GM19452 (cell line): ENCODE measurements around the gene GARIN5A.
A peak's percentile ranks its signal among the peaks of the same experiment; 100 is the strongest.
"Not testable (repeated sequence)": the region's sequence is repeated elsewhere in the genome, so short reads cannot be mapped to it uniquely, and the experiment has no call there.

ENCODE experiments used
- ATAC-seq: cut with Tn5 transposase; IDR thresholded peaks from one replicate; pipeline ENCODE4 v1.9.1; 2021; ENCODE audit not compliant: unreplicated experiment

The GARIN5A gene

DNA sequence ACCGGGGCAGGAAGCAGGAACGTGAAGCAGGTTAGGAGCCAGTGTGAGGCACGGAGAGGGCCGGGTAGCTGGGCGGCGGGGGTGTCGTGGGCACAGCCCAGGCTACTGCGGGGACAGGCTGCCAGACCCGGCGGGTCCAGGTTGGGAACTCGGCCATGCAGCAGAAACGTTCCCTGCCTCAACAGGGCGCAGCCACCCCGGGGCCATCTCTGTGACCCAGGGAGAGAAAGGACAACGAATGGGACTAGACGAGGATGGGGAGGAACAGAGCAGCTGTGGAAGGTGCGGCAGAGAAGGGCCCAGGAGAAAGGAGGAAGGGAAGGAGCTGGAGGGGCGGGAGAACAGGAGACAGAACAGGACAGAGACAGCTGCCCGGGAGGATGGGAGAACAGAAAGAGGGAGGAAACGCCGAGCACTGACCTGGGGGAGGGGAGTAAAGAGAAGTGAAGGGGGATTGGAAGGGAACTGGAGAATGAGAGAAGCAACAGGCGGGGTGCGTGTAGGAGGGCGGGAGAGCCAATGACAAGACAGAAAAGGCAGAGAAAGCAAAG, 12.9 kb upstream of the GARIN5A start:
- ATAC-seq: no peak

DNA sequence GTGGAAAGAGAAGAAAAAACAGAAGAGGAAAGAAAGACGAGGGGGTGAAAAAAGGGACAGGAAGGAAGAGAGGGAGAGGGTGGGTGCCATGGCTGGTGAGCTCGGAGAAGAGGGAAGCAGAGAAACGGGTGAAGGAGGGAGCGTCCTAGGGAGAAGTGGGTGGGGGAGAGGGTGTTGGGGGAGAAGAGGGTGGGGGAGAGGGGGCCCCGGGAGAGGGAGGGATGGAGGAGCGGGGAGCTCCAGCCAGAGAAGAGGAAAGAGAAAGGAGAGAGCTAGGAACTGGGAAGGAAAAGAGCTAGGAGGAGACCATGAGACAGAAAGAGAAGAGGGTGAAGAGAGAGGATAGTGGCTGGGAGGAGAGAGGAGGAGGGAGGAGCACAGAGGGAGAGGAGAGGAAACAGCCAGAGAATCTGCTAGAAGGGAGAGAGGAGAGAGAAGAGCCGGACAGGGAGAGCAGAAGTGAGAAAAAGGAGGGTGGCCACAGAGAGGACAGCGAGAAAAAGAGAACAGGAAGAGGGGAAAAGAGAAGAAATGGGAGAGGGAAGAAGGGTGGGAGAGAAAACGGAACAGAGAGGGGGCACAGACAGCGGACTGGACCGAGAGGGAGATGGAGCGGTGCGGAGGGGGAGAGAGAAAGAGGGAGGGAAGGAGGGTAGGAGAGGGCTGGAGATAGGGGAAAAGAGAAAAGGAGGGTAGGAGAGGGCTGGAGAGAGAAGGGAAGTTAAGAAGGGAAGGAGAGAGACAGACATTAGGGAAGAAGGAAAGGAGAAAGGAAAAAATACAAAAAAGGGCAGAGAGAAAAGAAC, 11.9 kb upstream of the GARIN5A start:
- no peak for ATAC-seq

DNA sequence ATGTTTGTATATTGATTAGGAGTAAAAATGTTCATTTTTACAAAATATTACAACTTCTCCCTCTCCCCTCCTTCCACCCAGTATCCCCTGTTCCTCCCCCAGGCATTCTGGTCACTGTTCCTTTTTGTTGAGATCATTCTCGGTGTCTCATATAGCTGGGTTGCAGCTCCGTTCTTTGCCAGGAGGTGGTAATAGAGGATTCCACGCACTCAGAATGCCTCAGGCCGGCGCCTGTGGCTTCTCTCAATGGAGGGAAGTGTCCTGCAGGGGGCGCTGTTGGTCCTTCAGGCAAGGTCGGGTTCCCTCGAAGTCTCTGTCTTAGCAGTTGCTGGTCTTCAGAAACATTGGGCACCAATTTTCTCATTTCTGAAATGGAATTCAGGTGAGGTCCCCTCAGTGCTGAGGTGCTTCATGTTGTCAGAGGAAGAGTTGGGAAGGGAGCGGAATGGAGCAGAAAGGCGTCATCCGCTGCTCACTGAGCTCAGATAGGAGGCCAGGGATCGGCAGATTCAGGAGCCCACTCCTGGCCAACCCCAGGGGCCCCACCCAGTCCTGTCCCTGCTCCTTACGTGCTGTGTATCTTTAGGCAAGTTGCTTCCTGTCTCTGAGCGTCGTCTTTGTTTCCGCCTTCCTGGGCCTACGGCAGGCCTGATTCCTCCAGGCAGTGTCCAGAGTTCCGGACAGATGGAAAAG, 10.3 kb upstream of the GARIN5A start:
- ATAC-seq: no peak

DNA sequence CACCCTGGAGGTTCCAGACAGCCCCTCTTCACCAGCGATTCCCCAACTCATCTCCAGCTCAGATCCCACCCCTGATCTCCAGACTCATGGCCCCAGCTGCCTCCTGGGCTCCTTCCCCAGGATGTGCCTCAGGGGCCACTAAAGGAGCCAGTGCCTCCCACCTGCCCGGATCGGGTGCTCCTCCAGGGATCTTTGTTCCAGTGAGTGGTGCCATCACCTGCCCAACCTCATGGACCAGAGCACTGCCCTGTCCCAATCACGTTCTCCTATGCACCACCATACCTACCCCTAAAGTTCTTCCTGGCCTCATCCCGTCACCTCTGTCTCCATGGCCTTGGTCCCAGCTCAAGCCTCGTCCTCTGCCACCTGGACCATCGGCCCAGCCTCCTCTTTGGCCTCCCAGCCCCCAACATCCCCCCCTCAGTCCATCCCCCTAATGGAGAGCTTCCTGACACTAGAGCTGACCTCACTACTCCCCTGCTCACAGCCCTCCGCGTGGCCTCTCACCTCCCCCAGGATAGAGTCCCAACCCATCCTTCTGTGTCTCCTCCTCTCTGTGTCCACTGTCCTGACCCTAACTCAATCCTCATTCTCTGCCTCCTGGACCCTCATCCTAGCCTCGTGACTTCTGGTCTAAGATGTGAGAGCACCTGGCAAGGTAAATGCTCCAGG, 8.8 kb upstream of the GARIN5A start:
- ATAC-seq: no peak

DNA sequence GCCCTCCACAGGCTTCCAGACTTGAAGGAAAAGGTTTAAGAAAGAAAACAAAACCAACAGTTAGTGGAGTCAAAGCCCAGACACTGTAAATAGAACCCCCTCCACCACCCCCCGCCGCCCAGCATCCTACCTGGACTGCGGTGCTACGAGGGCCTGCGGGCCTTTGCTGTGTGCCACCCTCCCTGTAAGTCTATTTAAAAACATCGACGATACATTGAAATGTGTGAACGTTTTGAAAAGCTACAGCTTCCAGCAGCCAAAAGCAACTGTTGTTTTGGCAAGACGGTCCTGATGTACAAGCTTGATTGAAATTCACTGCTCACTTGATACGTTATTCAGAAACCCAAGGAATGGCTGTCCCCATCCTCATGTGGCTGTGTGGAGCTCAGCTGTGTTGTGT, 6.3 kb upstream of the GARIN5A start:
- ATAC-seq: no peak

DNA sequence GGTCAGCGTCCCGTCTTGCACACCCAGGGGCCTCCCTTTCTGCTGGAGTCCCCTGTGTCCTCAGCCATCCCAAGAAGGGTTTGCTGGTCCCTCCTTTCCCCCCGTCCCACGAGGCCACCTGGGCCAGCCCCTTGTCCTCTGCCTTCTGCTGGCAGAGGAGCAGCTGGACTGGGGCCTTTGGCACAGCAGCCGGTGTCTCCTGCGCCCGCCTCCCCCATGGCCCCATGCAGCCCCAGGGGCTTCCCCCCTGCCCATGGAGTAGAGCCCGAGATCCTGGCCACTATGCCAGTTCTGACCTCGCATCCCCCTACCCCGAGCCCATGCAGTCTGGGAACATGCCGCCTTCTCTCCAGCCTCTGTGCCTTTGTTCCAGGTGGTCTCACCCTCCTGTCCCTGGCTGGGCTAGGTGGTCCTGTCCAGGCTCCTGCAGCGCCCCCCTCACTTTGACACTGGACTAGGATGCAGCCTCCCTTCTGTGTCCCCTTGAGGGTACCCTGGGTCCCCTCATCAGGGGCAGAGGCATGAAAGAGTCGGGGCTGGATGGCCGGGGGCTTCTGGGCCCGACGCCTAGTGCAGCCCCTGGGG, 5.7 kb upstream of the GARIN5A start:
- ATAC-seq: no peak

DNA sequence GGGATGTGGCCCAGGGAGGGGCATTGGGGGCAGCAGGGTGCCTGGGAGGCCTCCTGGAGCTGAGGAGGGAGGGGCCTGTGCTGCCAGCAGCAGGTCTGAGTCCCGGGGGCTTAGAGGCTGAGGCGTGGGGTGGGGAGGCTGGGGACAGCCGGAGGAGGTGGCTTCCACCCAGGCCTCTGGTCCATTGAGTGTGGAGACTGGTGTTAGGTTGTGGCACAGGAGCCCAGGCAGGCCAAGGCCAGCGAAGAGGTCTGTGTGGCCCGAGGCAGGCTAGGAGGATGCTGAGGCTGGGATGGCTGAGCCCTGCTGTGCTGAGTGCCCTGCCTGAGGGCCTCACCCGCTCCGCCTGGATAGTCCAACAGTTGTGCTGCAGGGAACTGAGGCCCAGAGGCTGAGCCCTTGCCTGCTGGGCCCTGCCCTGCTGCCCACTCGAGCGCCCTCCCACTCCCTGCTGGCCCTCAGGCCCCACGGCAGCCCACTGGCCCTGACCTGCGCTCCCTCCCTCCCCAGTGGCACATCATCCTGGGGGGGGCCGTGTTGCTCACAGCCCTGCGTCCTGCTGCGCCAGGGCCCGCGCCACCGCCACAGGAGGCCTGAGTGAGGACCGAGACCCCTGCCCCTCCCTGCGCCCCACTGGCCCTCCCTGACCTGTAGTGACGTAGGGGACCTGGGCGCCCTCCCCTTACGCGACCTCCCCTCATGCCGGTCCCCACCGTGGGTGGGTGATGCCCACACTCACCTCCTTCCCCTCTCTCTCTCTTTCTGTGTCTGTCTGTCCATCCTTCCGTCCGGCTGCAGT, 4.9 kb upstream of the GARIN5A start:
- ATAC-seq: no peak

DNA sequence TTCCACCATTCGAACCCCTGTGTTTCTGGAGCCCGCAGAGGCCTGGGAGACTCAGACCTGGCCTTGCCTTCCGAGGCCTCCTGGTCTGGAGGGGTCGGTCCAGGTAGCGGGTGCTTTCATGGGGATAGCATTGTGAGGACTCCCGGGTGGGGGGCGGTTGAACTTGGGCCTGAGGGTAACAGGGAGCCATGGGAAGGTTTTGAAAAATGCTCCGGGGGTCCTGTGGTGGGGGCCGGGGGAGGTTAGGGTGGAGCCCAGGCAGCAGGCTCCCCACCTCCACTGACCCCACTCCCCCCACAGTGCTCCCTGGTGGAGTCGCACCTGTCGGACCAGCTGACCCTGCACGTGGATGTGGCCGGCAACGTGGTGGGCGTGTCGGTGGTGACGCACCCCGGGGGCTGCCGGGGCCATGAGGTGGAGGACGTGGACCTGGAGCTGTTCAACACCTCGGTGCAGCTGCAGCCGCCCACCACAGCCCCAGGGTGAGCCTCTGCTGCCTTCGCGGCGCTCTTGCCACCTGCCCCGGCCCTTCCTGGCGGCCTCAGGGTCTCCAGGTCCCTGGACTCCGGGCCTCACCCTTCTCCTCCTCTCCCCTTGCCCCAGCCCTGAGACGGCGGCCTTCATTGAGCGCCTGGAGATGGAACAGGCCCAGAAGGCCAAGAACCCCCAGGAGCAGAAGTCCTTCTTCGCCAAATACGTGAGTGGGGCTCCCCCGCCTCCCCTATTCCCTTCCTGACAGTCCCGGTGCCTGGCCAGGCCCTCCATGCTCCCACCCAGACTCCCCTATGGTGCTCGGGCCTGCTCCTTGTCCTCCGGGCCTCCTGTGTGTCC, 3.8 kb upstream of the GARIN5A start:
- ATAC-seq: no peak

DNA sequence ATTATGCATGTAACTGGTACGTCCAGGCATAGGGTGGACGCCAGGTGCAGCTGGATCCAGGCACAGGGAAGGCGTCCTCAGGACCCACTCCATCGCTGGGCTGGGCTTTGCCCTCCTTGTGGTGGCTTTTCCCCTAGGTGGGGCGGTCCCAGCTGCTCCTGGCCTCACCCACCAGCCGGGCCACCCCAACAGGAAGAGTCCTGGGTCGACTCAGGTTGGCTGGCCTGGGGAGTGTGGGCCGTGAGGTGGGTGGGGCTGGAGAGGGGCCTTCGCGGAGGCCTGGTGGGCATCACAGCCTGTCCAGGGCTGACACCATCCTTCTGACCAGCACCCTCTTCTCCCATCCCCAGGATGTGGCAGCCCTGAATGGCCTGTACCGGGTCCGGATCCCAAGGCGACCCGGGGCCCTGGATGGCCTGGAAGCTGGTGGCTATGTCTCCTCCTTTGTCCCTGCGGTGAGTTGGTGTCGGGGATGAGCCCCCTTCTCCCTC, 3.2 kb upstream of the GARIN5A start:
- ATAC-seq: no peak

DNA sequence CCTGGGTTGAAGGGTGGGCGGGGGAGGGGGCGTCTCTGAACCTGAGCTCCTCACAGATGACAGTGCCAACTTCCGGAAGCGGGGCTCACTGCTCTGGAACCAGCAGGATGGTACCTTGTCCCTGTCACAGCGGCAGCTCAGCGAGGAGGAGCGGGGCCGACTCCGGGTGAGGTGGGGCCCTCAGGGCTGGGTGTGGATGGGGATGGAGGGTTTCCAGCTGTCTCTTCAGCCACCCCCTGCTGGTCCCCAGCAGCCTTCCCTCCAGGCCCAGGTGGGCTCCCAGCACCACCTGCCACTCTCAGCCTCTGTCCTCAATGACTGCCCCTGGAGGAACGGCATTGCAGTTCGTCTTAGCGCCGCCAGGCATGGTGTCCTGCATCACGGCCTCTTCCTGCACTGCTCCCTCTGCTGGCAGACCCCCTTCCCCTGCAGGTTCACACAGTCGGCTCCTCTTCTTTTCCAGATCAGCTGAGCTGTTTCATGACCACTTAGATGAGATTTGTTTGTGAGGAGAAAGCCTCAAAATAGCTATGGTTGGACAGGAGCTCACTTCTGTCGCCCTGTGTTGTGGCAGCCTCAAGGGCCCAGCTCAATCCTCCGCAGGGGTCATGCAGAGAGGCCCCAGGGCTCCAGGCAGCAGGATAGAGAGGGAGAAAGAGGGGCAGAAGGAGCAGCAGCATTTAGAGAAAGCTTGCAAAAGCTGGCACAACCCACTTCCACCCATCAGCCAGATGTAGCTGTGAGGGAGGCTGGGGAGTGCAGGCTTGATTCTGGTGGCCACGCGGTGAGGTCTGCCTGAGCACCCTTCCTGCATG, 2.5 kb upstream of the GARIN5A start:
- no peak for ATAC-seq

DNA sequence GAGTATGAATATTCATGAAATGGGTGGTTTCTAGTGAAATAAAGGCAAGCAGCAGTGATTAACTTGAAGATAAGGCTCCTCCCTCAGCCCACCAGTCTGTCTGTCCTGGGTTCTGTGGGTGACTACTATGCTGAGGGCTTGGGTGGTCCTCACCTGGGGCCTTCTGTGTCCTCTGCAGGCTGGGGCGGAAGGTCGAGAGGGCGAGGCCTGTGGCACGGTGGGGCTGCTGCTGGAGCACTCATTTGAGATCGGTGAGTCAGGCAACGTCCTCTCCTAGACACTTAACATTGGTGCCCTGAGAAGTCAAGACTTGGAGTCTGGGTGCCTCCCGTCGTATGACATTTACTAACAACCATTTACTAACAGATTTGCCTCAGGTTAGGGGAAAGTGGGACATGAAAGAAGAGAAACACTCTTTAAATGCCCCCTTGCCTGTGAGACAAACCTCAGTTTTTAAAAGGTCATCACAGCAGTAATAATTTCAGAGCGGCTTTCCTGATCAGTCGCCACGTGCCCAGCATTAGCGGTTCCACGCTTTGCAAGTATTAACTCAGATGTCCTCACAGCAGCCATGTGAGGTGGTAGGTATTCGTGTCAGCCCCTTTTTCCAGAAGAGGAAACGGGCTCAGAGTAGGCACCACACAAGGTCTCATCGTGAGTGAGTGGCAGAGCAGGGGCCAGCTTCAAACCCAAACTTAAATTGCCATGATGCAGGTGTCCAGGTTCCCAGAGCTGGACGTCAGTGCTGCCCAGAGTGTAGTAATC, 1.3 kb upstream of the GARIN5A start:
- ATAC-seq: no peak

DNA sequence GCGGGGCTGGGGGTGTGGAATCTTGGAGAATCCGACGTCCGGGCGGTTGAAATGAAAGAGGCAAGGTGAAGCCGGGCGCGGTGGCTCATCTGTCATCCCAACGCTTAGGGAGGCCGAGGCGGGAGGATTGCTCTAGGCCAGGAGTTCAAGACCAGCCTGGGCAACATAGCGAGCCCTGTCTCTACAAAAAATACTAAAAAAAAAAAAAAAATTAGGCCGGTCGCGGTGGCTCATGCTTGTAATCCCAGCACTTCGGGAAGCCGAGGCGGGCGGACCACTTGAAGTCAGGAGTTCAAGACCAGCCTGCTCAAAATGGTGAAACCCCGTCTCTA, 225 bp upstream of the GARIN5A start:
- ATAC-seq: no peak

DNA sequence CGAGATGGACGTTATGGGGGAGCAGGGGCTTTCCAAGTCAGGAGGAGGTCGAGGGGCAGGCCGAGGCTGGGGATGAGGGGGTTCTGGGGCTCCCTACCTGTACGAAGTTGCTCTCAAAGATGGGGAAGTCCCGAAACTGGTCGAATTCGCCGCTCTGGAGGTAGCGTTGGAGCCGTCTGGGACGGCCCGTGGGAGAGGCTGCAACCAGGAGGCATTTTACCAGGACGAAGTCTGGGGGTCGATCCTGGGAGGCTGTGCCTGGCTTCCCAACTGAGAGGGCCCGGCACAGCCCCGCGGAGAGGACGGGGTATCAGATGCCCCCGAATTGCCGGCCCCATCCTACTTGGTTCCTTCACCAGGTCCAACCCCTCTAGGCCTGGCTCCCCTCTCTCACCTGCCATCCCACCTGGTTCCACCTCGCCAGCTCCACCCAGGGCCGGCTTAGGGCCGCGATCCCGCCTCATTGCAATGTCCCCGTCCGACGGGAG, 868 bp downstream of the GARIN5A start:
- peak; percentile 17 for ATAC-seq

DNA sequence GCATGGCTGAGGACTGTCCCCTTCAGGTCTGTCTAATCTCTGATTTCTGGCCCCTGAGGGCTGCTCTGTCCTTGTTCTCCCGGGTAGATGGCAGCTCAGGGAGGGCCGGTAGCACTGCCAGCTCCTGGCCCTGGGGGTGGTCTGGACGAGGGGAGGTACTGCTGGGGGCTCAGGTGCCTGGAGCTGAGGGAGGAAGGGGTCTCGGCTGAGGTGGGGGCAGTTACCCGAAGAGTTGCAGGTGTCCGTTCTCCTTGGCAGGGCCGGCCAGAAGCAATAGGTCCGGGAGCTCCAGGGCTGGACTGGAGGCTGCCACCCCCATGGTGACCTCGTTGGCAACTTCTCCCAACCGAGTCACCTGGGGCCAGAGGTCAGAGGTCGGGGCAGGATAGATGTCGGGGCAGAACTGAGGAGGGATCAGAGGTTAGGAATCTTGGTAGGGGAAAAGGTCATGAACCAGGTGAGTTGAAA, 1.5 kb downstream of the GARIN5A start:
- no peak for ATAC-seq

DNA sequence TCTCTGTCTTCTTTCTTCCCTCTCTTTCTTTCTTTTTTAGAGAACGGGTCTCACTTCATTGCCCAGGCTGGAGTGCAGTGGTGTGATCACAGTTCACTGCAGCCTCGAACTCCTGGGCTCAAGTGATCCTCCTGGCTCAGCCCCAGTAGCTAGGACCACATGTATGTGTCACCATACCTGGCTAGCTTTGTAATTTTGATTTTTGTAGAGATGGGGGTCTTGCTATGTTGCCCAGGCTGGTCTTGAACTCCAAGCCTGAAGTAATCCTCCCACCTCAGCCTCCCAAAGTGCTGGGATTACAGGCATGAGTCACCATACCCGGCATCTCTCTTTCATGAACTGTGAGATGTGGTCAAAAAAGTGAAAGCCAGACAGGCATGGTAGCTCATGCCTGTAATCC, 3.3 kb downstream of the GARIN5A start:
- not testable (repeated sequence) for ATAC-seq

DNA sequence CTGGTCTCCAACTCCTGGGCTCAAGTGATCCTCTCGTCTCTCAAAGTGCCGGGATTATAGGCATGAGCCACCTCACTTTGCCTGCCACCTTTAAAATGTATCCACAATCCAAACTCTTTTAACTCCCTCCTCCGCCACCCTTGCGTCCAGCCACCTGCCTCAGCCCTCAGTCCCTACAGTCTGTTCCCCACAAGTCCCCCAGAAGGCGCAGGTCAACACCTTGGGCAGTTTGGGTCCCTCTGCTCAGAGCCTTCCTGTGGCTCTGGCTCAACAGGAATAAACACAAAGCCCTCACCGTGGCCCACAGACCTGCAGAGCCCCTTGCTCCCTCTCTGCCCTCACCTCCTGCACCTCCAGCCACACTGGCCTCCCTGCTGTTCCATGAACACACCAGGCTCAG, 7.8 kb downstream of the GARIN5A start:
- ATAC-seq: no peak

DNA sequence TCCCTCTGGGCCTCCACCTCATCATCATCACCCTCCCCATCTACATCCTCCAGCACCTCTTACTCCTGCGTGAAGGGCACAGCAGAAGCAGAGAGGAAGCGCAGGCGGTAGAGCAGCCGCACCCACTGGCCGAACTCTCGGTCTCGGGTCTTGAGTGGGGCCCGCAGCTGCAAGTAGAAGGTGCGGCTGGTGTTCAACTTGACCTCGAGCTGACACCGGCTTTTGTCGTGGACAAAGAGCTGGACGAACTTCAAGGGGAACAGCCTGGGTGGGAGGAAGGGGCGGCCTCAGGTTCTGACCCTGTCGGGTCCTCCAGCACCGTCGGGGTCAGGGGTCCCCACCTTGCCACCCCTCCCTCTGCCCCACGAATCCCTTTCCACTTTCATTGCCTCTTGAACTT, 9.1 kb downstream of the GARIN5A start:
- no peak for ATAC-seq

DNA sequence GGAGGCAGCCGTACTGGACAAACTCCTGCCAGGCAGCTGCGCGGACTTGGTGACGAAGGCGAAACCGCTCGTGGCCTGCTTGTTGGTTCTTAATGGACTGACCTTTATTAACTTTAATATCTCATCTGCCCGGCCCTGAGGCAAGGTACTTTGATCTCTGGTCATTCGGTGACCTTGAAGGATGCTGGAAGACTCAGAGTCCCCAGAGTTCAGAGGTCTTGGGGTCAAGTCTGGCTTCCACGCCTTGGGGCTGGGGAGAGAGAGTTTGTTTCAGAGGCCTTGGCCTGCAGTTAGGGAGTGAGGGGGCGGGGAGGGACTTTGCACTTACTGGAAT, 10.0 kb downstream of the GARIN5A start:
- no peak for ATAC-seq
